T-helper 2 cell treated with Interferon-gamma antibody and Interleukin-4, amounts not matched to agents 5 μg/mL and 100 μg/mL, for 36 hours (primary cell): ENCODE results near the gene FRMPD2.
A peak's percentile ranks its signal among the peaks of the same experiment; 100 is the strongest.

Source experiments
- DNase-seq: peaks from one replicate; pipeline ENCODE4 v3.0.0; 2021; ENCODE audit warnings: low spot score
- H3K27ac Mint-ChIP-seq: one replicate; pipeline ENCODE4 v1.8.0; 2021; ENCODE audit warnings: mild to moderate bottlenecking, mixed read lengths
- H3K27me3 Mint-ChIP-seq: one replicate; pipeline ENCODE4 v1.8.0; 2021; ENCODE audit warnings: low read depth, mixed read lengths
- H3K36me3 Mint-ChIP-seq: one replicate; pipeline ENCODE4 v1.8.0; 2021; ENCODE audit warnings: low read depth, mixed read lengths
- H3K4me1 Mint-ChIP-seq: one replicate; pipeline ENCODE4 v1.8.0; 2021; ENCODE audit warnings: low read depth, mixed read lengths
- H3K4me3 Mint-ChIP-seq: one replicate; pipeline ENCODE4 v1.8.0; 2022; ENCODE audit warnings: mild to moderate bottlenecking, moderate library complexity, mixed read lengths
- H3K9me3 Mint-ChIP-seq: one replicate; pipeline ENCODE4 v1.8.0; 2021; ENCODE audit warnings: mixed read lengths

Gene FRMPD2

GRCh38 chr10:48238826-48239520 lies 35.5 kb downstream of the FRMPD2 start:
- Mint-ChIP-seq H3K36me3 (no peaks in the 10 kb centered on the region), H3K4me1 (no peaks in the 10 kb centered on the region), H3K4me3 (no peak overlapping the region)

DNA sequence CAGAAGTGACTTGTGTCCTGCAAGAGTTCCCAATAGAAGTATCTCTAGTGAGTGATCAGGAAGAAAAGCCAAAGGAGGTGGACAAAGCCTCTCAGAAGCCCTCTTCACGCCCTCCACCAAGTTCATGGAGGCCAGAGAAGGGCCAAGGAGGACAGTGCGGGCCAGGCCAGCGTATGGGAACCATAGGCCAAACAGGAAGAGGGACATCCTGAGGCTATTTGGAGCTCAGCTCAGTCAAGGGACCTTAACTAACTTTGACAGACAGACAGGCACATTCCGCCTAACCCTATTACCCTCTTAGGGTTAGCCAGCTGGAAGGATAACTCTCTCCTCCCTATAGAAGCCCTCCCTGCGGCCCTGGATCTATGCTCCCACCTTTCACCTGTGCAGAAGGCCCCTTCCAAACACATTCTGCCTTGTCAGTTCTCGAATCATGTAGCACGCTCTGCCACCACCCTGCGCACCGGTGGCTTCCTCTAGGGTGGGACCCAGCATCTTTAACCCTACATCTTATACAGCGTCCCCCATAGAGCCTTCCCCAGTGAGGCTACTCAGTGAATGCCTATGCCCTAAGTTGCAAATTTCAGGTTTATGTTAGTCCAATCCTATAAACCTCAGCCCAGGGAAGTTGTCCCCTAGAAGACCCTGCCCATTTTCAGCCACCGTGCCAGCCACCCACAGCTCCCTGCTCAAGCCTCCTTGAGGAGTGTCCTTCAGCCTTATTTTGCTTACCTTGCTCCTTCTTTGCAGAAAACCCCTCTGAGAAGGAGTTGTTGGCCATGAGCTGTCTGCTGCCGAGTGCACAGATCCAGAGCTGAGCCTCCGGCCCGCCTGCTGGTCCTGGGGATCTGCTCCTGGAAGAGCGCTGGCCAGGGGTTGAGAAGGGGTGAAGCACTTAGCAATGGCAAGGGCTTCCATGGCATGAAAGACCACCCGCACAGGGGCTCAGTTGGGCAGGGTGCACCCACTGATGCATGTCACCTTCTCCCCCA lies 36.9 kb downstream of the FRMPD2 start:
- no peak overlapping the region for H3K4me3 Mint-ChIP-seq
- no peaks in the 10 kb centered on the region for H3K4me1 Mint-ChIP-seq
- no peaks in the 10 kb centered on the region for H3K9me3 Mint-ChIP-seq
- H3K27me3 Mint-ChIP-seq = peaks cover 2% of the 10 kb centered on the region
- H3K36me3 Mint-ChIP-seq = no peaks in the 10 kb centered on the region
- no peak for DNase-seq
- no peak overlapping the region for H3K27ac Mint-ChIP-seq

More at GRCh38 chr10:48238826-48239520, 35.5 kb downstream of the FRMPD2 start:
- Mint-ChIP-seq H3K27ac (no peak overlapping the region), H3K27me3 (peaks cover 3% of the 10 kb centered on the region), H3K9me3 (no peaks in the 10 kb centered on the region)
- DNase-seq = peak; percentile 1

DNA sequence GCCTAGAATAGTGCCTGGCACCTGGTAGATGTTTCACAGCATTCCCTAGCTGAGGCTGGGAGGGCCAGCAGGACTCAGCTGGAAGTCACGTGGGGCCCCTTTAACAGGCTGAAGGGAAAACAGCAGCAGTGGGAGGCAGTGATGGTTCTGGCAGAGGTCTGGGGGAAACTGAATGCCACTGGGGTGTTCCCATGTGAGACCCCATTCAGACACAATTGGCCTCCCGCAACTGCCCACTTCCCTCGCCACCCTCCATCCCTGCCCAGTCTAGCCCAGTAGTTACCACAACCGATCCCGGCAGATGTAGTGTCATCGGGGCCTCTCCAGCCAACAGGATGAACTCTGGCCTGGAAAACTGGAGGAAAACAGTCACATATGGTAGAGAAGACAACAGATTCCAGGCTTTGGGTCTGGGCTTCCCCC lies 38.3 kb downstream of the FRMPD2 start:
- Mint-ChIP-seq H3K36me3 (no peaks in the 10 kb centered on the region), H3K27me3 (peaks cover 2% of the 10 kb centered on the region), H3K4me1 (peaks cover 7% of the 10 kb centered on the region), H3K9me3 (no peaks in the 10 kb centered on the region), H3K27ac (no peak overlapping the region), H3K4me3 (no peak overlapping the region)
- DNase-seq = no peak

DNA sequence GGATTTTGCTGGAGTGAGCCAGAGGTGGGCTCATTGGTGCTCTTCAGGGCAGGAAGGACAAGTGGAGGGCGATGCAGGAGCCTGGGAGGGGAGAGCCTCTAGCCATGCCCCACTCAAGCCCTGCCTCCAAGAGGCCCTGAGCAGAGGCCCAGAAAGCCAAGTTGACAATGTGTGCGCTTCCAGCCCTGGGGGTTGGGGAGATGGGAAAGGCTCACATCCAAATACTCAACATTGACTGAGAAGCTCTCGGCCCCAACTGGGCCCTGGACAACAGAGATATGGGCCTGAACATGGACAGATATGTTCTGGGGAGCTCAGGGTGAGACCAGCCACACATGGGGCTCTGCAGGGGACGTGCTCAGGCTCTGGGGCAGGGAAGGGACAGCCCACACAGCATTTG lies 39.0 kb downstream of the FRMPD2 start:
- Mint-ChIP-seq H3K36me3 (no peaks in the 10 kb centered on the region), H3K4me1 (peaks cover 13% of the 10 kb centered on the region), H3K9me3 (no peaks in the 10 kb centered on the region), H3K27ac (no peak overlapping the region), H3K27me3 (peaks cover 7% of the 10 kb centered on the region), H3K4me3 (no peak overlapping the region)
- DNase-seq = no peak

- Mint-ChIP-seq H3K27me3 (peaks cover 7% of the 10 kb centered on the region), H3K36me3 (no peaks in the 10 kb centered on the region), H3K27ac (no peak overlapping the region), H3K9me3 (no peaks in the 10 kb centered on the region), H3K4me1 (peaks cover 15% of the 10 kb centered on the region), H3K4me3 (no peak overlapping the region)
- DNase-seq = no peak
These were observed 39.7 kb downstream of the FRMPD2 start for GRCh38 chr10:48234787-48235186.

DNA sequence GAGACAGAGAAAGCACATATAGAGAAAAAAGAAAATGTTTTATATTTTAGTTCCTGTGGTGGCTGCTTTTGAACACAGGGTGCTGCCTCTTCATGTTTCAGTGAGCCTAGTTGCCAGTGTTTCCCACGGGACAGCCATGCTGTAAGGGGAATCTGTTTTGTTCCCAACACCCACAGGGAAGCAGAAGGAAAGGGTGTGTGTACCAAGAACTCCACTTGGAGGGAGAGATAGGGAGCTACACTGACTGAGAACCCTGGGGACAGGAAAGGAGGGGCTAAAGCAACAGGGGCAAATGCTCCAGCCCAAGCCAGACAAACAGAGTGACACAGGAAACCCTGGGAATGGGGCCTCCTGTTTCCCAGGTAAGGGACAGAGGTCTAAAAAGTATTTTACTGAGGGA lies 40.2 kb downstream of the FRMPD2 start:
- H3K27ac Mint-ChIP-seq = no peak overlapping the region
- H3K27me3 Mint-ChIP-seq = peaks cover 7% of the 10 kb centered on the region
- H3K4me3 Mint-ChIP-seq = no peak overlapping the region
- no peak for DNase-seq
- H3K9me3 Mint-ChIP-seq = no peaks in the 10 kb centered on the region
- H3K36me3 Mint-ChIP-seq = no peaks in the 10 kb centered on the region
- H3K4me1 Mint-ChIP-seq = peaks cover 15% of the 10 kb centered on the region

GRCh38 chr10:48233559-48234005 lies 40.9 kb downstream of the FRMPD2 start:
- H3K9me3 Mint-ChIP-seq = no peaks in the 10 kb centered on the region
- no peak overlapping the region for H3K27ac Mint-ChIP-seq
- no peaks in the 10 kb centered on the region for H3K36me3 Mint-ChIP-seq
- no peak for DNase-seq
- no peak overlapping the region for H3K4me3 Mint-ChIP-seq
- peaks cover 15% of the 10 kb centered on the region for H3K4me1 Mint-ChIP-seq
- peaks cover 8% of the 10 kb centered on the region for H3K27me3 Mint-ChIP-seq

DNA sequence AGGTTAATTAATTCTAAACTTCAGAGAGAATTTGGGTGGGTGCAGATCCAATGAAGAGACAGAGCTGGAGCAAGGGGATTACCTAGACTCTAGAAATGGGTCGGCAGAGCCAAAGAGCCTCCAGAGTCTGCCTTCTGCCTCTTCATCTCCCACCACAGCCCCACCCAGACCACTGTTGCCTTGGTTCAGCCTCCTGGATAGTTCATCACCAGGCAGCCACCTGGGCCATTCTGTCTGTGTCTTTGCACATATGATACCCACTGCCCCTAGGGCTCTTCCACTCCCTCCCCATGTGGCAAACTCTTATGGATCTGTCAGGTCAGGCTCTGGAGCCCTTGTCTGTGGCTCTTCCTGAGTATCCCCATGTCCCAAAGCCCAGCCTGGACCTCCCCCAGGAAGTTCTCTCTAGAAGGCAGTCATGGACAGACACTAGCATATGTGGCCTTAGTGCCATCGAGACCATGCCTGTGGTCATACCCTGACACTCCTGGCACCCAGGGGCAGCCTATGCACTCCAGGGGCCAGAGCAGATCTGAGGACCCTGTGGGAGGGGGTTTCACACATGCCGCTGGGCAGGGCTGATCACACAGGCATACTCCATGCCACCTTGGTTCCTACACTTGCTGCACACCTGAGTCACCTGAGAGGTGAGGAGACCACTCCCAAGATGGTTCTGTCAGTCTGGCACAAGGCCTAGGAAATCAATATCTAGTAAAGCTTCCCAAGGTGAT lies 41.6 kb downstream of the FRMPD2 start:
- H3K4me1 Mint-ChIP-seq = peaks cover 15% of the 10 kb centered on the region
- DNase-seq = no peak
- H3K4me3 Mint-ChIP-seq = no peak overlapping the region

GRCh38 chr10:48231699-48232315 lies 42.7 kb downstream of the FRMPD2 start:
- H3K36me3 Mint-ChIP-seq = no peaks in the 10 kb centered on the region
- H3K27ac Mint-ChIP-seq = no peak overlapping the region
- H3K4me1 Mint-ChIP-seq = peaks cover 15% of the 10 kb centered on the region
- DNase-seq = no peak
- H3K27me3 Mint-ChIP-seq = peaks cover 19% of the 10 kb centered on the region
- H3K9me3 Mint-ChIP-seq = no peaks in the 10 kb centered on the region
- no peak overlapping the region for H3K4me3 Mint-ChIP-seq

More for the DNA sequence above, 41.6 kb downstream of the FRMPD2 start:
- Mint-ChIP-seq H3K36me3 (no peaks in the 10 kb centered on the region), H3K27me3 (peaks cover 12% of the 10 kb centered on the region), H3K27ac (no peak overlapping the region), H3K9me3 (no peaks in the 10 kb centered on the region)

GRCh38 chr10:48231178-48231577 lies 43.3 kb downstream of the FRMPD2 start:
- Mint-ChIP-seq H3K9me3 (no peaks in the 10 kb centered on the region), H3K4me3 (no peak overlapping the region), H3K36me3 (no peaks in the 10 kb centered on the region), H3K27ac (no peak overlapping the region), H3K27me3 (peaks cover 19% of the 10 kb centered on the region), H3K4me1 (peaks cover 15% of the 10 kb centered on the region)
- no peak for DNase-seq

DNA sequence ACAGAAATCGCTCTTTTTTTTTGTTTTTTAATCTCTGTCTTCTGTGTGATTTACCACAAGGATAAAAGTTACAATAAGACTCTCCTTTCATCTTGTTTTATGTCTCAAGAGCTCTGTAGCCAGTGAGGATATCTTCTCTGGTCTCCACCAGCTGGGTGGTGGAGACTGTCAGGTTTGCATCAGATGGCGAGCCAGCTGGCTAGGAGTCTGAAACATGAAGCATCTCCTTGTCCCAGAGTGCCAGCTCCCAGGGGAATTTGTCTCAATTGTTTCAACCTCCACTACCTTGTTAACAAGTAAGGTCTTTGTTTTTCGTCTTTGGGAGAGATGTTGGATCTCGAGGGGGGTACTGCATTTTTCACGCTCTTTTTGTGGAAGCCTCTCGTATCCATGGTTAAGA lies 47.3 kb downstream of the FRMPD2 start:
- peaks cover 15% of the 10 kb centered on the region for H3K4me1 Mint-ChIP-seq
- no peaks in the 10 kb centered on the region for H3K36me3 Mint-ChIP-seq
- H3K4me3 Mint-ChIP-seq = no peak overlapping the region
- peaks cover 29% of the 10 kb centered on the region for H3K27me3 Mint-ChIP-seq
- no peak overlapping the region for H3K27ac Mint-ChIP-seq
- no peaks in the 10 kb centered on the region for H3K9me3 Mint-ChIP-seq
- no peak for DNase-seq

DNA sequence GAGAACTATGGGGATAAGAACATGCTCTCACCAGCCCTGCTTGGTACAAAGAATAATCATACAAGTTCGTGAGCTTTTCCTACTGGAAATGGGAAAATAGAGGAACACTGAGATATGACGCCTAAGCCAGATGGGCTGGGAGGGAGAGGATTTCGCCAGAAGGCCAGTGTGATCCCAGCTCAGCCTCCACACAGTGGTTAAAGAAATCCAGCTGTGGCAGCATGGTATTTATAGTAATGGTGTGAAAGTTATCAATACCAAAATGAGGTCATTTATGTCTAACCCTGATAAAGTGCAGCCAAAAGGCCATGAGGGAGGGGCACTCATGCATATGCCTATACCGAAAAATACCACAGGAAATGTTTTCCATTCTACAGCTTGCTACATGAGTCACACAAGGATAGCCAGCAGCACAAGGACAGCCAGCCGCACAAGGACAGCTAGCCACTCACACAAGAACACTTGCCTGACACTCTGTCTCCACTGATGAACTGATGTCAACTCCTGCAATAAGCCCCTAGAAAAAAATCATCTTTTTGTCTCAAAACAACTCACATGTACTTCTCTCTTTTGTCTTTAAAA lies 49.4 kb downstream of the FRMPD2 start:
- no peaks in the 10 kb centered on the region for H3K4me1 Mint-ChIP-seq
- peaks cover 35% of the 10 kb centered on the region for H3K27me3 Mint-ChIP-seq
- H3K9me3 Mint-ChIP-seq = no peaks in the 10 kb centered on the region
- no peak overlapping the region for H3K27ac Mint-ChIP-seq
- H3K36me3 Mint-ChIP-seq = no peaks in the 10 kb centered on the region
- DNase-seq = no peak
- H3K4me3 Mint-ChIP-seq = no peak overlapping the region

- no peaks in the 10 kb centered on the region for H3K36me3 Mint-ChIP-seq
- no peak overlapping the region for H3K4me3 Mint-ChIP-seq
- no peak overlapping the region for H3K27ac Mint-ChIP-seq
- no peaks in the 10 kb centered on the region for H3K4me1 Mint-ChIP-seq
- no peaks in the 10 kb centered on the region for H3K9me3 Mint-ChIP-seq
- peaks cover 36% of the 10 kb centered on the region for H3K27me3 Mint-ChIP-seq
- DNase-seq = no peak
These were observed 50.2 kb downstream of the FRMPD2 start for GRCh38 chr10:48224296-48224695.
